ENCODE data around the gene DACH1.

Gene DACH1

DNA sequence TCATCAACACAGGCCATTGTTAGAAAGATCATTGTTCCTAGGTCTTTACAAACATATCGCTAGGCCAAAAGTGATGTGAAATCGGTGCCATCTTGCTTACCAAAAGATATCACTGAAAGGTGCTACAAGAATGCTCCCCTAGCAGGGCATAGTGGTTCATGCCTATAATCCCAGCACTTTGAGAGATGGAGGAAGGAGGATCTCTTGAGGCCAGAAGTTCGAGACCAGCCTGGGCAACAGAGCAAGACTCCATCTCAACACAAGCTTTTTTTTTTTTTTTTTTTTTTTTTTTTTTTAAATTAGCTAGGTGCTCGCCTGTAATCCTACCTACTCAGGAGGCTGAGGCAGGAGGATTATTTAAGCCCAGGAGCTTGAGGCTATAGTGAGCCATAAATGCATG lies 92.1 kb downstream of the DACH1 start:
- no peak for DNase-seq (ENCODE audit: low spot score)

DNA sequence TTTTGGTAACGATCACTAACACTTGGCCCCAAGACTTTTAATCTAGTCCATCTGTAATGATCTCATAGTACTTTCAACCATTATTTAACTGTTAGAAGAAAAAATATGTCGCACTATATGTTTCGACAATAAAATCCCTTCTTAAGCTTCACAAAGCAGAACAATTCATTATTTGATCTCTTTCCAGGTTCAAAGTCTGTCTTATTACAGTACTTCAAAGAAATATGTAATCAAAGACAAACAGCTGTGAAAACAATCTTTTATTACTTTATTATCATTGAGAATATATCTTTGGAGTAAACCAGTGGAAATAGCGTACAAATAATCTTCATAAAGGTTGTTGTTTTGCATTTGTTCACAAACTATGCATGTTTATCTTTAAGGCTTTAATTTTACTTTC lies 93.5 kb downstream of the DACH1 start:
- no peak for DNase-seq (ENCODE audit: low spot score)

DNA sequence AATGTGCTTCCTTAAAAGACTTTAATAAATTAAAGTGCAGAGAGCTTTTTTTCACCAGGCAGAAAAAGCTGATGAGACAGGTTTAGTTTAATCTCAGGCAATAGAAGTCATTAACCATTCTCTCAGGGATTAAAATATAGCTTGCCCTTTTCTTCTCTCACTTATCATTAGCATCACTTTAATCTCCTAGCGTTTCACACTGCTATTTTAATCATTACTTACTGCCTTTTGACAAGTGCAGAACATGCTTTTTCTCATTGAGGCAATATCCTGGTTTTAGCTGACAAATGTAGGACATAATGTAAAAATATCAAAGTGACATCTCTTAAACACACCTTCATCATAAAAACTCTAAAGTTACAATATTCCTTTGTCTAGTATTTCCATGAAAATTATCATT lies 94.6 kb downstream of the DACH1 start:
- no peak for DNase-seq (ENCODE audit: low spot score)

DNA sequence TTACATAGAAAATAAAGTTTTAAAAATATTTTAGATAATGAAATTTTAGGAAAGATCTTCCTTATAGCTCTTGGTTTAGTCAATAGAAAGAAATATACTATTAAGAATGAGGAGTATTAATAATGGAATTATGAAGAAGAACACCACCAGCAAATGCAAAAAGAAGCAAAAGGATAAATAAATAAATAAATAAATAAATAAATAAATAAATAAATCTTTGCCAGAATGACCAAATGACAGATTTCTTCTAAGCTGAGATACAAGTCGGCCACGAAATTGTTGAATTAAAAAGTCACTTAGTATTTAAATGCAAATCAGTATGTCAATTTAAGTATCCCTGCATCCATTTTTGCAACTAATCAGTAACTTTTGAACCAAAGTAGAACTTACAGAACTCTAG lies 95.9 kb downstream of the DACH1 start:
- no peak for DNase-seq (ENCODE audit: low spot score)

DNA sequence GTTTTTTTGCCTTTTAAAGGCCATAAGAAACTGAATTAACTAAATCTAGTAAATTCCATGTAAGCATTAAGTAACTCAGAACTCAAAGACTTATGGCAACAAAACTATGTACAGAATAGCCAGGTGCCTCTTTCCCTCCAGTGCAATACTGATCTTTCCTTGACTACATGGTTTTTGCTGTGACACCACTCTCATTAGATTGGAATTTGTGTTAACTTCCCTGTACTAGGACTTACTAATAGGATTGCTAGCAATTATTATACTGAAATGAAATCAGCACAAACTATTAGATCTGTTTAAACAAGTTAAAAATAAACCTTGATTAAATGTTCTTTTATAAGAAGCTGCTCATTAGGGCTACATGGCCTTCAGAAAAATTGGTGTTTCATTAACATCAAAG lies 96.3 kb downstream of the DACH1 start:
- DNase-seq (ENCODE audit: low spot score) = no peak

DNA sequence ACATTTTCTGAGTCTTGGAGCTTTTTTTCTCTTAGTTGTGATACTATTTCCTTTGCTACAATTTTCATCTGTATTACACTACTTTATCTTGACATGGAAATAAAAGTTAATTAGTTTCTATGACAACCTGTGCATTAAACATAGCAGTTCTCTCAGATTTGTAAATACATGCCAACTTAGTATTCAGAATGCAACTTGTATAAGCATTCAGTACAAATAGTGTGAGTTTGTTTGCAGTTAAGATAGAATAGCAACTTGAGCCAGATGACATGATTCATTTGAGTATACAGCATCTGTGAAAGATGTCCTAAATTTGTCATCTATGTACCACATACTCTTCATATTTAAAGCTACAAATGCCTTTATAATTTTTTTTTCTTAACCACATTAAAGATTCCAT lies 98.1 kb downstream of the DACH1 start:
- no peak for DNase-seq (ENCODE audit: low spot score)

DNA sequence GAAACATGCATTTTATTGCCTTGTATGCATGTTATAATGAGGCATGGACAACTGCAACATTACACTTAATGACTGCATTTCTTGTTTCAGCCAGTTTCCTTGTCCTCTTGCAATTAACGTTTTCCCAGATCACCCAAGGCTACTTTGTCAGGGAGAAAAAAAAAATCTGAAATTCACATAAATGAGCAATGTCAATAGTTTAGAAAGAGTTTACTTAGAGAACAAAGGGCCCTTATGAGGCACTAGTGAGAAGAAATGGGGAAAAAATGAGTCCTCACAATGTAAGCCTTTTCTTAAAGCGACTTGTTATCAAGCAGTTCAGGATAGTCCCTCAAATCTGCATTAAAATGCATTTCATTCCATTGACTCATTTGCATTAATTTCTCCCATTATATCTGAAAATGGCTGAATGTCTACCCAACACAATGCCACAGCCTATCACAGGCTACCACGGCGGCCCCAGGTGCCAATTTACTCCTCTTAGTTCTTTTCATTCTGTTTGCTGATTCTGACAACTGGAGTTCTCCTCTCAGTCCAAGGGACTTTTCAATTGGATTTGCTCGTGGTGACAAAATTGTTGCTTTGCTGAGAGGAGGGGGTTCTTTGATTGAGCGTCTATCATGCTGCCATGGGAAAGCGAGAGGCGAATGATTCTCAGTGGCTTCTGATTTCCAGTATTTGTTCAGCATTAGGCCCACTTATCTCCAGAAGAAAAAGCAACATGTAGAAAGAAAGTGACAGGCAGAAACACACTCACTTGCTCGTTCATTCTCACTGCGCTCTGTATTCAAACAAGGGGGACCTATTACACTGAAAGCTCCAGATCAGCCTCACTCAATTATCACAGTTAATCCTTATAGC lies 107.1 kb downstream of the DACH1 start:
- no peak for DNase-seq (ENCODE audit: low spot score)

DNA sequence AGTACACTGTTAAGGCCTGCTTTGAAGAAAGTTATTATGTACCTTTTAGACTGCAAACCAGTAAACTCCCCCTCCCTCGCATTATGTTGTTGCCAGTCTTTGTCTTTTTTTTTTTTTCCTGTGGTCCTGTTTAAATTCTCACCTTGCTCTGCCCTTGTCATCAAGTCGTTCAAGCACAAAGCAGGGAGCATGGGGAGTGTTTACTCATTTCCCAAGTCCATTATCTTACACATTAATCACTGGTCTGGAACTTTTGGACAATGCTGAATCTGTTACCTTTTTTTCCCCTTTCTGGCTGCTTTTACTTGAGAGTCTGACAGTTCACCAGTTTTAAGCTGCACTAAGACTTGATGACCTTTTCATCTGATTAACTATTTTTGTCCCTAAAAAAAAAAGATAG lies 108.2 kb downstream of the DACH1 start:
- no peak for DNase-seq (ENCODE audit: low spot score)

DNA sequence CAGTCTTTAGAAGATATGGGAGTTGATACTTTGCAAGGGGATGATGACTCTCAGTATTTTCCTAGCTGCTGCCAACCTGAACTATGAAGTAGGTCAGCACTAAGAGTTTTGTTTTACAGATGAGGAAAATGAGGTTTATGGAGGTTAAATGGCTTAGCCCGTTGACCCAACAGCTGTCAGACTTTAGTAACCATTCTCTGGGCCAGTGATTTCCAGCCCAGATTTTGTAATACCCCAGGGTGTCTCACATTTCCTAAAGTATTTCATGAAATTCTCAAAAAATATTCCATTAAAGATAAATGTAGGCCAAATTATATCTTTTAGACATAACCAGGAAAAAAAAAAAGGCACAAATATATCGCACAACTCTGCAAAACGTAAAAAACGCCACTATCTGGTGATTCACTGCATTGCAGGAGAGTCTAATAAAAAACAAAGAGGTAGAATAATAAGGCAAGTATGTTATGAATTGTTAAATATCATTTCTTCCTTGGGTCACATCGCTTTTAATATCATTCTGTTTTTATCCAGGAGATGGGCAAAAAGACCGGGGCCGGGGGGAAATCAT lies 112.5 kb downstream of the DACH1 start:
- DNase-seq (ENCODE audit: low spot score) = no peak

DNA sequence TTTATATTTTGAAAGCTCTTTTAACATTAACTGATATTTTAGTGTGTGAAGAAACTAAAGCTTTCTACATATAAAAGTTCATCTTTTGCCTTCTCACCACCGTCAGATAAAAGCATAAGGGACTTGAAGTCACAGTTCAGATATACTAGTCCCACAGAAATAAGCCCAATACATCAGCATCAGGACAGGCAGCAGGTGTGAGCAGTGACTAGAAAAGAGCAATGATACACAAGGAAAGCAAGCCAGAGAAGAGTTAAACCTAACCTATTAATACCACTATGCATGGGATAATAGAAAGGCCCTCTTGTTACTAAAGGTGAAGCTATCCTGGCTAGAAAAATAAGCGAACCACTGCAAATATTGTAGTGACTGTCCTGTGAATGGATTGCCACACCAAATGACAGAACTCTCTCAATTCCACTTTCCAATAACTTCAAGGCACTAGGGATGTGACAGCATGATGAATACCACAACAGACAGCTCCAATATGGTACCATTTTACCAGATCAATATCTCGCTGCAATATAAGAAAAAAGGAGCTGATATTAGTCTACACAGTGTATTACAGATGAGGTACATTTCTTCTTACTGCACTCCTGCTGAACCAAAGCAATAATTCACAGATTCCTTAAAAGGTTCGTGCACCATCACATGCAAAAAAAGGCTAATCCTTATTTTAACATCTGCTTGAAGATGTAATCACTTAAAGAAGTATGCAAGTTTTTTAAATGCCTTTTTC lies 114.1 kb downstream of the DACH1 start:
- no peak for DNase-seq (ENCODE audit: low spot score)

DNA sequence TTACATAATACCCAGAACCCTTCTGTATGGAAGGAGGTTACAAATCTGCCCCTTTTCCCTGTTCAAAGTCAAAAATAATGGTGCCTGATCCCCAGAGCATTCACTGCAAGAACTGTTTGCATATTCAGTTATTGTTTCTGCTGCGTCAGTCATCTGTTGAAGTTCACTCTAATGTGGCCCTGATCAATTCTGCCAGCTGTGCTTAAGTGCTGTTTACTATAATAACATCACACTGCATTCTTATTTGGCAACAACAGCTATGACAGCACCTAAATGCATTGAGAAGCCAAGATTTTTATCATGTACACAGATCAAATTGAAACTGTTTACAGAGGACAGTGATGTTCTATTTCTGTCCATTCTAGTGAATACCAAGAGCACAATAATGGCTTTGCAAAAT lies 115.9 kb downstream of the DACH1 start:
- DNase-seq (ENCODE audit: low spot score) = no peak

DNA sequence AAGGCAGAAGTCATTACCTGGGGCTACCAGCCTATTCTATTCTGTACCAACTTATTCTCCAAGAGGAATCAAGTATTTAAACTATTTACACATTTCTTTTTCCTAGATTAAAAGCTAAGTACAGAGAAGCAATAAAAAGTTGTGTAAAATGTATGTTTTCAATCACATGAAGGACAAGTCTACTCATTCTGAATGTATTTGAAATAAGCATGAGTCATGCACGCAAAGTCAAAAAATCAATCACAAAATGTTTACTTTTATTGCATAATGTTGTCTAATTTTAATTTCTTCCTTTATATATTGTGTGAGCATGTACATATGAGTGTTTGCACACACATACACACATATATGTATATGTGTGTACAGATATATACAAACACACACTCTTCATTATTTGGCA lies 136.7 kb downstream of the DACH1 start:
- DNase-seq (ENCODE audit: low spot score) = no peak

DNA sequence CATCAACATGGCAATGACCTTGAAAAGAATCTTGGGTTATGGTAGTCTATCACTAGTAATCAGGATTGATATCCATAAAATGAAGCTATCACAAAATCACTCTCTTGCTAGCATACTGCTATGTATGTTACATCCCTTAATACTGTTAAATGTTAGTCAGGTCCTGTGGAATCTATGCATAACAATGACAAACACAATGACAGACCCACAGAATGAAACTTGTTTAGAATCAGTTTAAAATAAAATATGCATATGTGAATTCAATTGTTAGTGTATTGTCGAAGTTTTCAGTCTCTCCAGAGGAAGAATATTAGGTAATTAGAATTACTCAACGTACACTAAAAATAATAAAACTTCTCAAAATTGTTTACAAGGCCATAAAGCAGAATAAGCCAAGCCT lies 137.6 kb downstream of the DACH1 start:
- DNase-seq (ENCODE audit: low spot score) = no peak

DNA sequence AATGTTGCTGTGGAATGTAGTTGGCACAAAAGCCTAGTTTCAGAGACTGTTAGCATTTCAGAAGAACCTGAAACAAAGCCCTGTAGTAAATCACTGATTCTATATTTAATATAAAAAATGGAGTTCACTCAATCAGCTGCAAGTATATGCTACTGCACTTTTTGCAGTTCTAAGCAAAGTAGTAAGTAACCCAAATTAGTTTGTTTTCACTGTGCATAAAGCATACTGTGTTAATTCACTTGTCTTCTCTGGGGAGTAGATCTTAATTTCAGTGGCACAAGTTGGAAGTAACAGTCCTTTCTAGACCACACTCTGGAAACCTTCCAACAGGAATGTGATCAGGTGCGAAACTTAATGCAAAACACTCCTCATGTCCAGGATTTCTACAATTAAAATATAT lies 139.3 kb downstream of the DACH1 start:
- DNase-seq (ENCODE audit: low spot score) = no peak

DNA sequence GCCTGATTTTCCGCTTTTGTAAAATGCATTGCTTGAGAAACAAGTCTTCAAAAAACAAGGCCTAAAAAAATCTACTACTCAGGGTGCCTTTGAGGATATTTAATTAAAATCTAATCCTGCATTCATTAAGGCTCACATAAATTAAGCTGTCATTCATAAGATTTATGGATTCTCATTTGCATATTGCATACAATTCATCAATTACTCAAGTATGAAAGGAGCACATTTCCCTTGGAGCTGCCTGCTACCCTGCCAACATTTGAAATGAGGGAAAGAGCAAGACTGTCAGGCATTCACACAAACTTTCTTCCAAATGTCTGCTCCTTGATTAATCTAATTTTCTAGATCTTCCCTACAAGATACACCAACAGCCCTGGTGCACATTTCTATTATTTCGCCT lies 140.0 kb downstream of the DACH1 start:
- no peak for DNase-seq (ENCODE audit: low spot score)

DNA sequence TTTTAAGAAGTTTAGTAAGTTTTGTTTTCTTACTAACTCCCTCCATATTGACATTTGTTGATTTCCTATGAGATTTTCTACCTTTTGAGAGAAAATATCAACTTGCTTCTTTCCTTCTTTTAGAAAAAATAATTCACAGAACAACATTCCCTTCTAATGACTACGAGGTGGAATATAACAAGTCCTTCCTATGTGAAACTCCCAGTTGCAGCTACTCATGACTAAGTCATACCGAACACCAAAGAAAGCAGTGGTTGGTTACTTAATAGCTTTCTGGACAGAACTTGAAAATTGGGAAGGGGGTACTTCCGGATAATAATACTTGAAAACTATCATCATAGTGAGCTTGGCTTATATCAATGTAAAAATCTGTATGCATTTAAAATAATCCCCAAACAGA lies 144.8 kb downstream of the DACH1 start:
- no peak for DNase-seq (ENCODE audit: low spot score)

DNA sequence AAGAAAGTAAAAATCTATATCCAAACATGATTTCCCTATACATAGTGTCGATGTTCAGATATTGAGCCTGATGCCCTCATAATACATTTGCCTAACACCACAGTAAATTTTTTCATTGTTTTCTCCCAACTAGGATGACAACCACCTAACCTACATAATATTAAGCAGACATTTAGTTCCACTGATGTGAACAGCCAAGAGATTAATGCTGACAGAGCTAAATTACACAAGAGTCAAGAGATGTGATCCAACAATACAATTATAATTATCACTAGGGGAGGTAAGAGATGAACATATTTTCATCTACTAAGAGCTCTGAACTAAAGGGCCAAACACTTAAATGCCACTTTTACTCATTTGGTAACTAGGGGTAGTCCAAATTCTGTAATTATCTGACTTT lies 145.9 kb downstream of the DACH1 start:
- DNase-seq (ENCODE audit: low spot score) = no peak

DNA sequence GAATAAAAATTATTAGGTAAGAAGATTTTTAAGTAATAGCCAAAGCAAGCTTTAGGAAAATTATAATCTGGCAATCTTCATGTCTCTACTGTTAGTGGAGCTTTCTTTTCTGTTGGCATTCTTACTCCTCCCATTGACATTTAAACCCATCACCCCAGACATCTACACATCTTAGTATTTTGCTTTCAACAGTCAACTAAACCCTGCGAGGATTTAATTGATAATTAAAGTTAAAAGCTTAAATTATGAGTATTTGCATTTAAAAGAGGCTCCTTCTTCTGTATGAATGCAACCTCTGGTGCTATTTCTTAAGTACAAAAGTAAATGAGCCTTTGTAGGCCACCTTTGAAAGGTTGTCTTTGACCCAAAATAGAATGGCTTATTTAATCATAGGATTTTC lies 148.1 kb downstream of the DACH1 start:
- no peak for DNase-seq (ENCODE audit: low spot score)

DNA sequence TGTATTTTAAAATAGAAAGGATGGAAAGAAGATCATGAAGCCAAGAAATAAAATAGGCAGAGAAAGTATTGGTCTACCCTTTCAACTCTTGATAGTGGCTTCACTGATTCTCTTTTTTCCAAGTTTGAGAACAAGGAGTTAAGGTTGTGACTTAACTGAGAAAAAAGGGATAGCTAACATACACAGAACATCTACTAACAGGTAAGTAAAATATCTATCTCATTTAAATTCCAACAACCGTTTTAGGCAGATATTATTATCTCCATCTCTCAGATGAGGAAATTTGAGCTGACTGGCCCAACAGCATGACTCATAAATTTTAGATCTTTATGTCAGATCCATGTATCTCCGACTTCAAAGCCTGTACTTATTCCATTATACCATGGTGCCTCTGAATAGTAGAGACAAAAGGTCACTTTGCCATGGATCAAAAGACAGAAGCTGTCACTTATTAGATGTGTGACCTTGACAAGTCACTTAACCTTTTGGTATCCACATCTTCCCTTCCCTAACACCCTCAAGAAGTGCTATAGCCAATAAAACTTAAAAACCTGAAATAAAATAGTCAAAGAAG lies 152.1 kb downstream of the DACH1 start:
- no peak for DNase-seq (ENCODE audit: low spot score)

DNA sequence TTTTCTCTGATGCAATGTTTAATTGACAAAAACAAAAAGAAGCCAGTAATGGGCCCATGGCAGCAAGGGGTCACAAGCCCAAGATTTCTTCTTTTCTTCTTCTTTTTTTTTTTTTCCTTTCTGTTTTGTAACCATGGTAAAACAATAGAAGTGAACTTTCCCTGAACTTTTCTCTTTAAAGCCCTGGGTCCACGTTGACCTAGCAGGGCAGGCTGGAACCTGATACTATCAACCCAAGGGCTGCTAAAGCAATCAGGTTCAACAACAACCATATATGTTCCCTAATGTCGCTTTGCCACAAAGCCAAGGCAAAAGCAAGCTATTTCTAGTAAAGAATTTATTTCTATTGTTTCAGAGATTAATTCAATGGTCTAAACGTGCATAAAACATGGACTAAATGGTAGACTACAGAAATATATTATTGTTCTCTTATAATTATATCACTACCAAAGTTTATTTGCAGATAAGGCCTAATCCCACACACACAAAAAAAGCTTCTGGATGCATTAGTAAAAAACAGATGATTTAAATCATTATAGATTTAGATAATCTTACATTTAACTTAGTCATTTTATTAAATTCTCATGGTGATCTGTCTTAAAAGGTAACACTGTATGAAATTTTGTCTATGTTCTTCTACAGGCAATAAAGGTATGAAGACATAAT lies 153.9 kb downstream of the DACH1 start:
- DNase-seq (ENCODE audit: low spot score) = no peak

DNA sequence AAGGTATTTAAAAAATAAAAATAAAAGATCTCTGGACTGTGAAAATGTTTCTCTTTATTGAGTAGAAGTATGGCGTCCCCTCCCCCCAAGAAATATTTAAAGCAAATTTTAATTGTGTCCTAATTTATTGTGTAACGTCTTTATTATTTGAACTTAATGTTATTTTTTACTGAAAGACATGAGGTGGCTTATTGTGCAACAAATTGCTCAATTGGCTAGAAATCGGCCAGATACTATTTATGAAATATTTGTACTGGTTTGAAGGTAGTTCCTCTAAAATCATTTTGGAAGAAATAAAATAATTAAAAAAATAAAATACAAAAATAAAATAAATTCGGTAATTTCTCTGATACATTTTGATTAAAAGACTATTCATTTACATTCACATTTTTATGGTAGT lies 162.3 kb downstream of the DACH1 start:
- DNase-seq (ENCODE audit: low spot score) = no peak

DNA sequence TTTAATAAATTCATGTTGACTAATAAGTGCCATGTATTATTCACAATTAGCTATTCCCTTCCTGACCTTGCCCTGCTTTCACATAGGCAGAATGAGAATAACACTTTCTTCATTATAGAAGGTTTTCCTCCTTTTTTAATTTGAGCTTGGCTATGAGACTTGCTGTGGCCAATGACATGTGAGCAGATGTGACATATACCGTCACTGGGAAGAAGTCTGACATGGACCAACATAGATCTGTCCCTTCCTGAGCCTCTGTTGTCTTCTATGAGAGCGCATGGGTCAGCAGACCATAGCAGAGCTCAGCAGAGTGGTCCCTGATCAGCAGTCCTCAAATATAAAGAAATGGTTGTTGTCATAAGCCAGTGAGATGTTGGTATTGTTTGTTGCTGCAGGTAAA lies 163.9 kb downstream of the DACH1 start:
- no peak for DNase-seq (ENCODE audit: low spot score)

DNA sequence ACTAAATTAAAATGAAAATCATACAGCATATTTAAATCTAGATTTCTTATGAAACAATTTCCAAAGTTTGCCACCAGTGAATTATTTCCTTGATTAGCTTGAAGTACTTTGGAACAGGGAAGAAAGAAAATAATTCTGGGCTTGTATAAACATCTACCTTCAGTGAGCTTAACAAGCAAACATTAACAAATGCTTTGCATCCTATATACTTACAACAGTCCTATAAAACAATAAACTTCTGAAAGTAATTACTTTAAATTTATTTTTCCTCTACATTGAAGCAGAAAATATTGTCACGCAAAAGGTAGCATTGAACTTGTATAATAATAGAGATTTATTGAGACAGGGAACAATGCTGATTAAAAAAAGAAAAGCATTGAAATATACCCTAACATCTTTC lies 164.8 kb downstream of the DACH1 start:
- no peak for DNase-seq (ENCODE audit: low spot score)
